Mesenteric fat pad (tissue), 1 donor: ENCODE data around the gene ACAP1. TPM values are rescaled to one million over a fixed set of nuclear protein-coding genes. Genes with fewer than 3 reads are reported as not detected.
"Not testable (repeated sequence)": the region's sequence is repeated elsewhere in the genome, so short reads cannot be mapped to it uniquely, and the experiment has no call there.

Experiments
- DNase-seq: peaks from one replicate; pipeline ENCODE4 v3.0.0-alpha.2; 2020; ENCODE audit warnings: low spot score
- total RNA-seq: library from RNA; stranded (reverse); fragmentation: NEBNext Ultra II Directional; extraction: Animal tissue kit (Norgen Biotek cat#: 25700); gene quantifications from one replicate; pipeline ENCODE4 v1.2.1, GENCODE V29; 2021
- donor health status: DM: yes; HTN: yes; CAD: no.

ACAP1 gene
- total RNA-seq, 1 donor from 2014 or later = 18.8 TPM

DNA sequence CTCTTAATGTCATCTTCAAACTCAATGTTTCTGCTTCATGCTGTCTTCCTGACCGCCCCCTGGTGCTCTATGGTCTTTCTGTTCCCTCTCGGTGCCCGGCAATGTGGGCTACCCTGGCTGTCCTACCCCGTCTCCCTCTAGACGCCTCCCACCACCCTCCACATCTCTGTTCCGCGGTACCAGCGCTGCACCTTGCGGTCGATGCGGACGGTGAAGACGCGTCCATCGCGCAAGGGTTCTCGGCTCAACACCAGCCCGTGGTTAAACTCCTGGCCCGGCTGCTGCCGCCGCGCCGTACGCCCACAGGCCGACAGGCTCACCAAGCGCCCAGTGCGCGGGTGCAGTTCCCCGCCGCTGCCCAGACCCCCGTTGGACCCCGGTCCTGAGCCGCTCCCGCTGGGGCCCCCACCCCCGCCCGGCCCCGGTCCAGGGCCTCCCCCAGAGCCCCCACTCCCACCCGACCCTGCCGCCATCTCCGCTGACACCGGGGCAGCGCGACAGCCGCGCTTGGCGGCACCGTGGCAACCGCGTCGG is 7.4 kb upstream of the ACAP1 start, which contains the start of gene NEURL4:
TSS of gene NEURL4 (minus strand) at position 496 of the 534 bp plus-strand sequence. CDS start at position 473, 23 bp downstream.
- DNase-seq = no peak

GRCh38 chr17:7329374-7329996 is 6.8 kb upstream of the ACAP1 start:
- peak; percentile 98 for DNase-seq

DNA sequence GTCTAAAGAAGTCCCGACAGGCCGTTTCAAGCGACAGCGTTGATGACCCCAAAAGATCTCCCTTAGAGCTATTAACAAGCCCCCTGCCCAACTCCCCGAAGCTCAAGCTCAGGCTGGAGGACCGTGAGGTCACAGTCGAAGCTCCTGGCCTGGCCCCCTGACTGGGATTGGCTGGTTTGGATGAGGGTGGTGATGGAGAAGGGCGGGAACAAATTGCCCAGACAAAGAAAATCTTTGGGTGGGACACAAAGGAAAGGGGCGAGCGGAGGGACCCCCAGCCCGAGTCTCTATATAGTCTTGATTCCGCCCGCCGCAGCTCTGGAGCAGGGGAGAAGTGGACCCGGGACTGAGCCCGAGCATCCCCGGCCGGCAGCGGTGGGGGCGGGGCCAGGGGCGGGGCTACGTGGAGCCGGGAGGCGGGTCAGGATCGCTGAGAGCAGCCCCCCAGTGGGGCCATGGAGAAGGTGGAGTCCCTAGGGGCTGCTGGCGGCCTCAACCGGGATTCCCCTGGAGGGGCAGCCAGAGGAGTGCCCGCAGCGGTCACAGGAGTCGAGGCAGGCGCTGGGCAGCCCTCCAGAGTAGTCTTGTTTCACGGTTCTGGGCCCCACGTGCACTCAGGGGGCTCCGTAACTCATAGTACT is 6.2 kb upstream of the ACAP1 start:
- no peak for DNase-seq

GRCh38 chr17:7330638-7331015 is 5.7 kb upstream of the ACAP1 start:
- no peak for DNase-seq

DNA sequence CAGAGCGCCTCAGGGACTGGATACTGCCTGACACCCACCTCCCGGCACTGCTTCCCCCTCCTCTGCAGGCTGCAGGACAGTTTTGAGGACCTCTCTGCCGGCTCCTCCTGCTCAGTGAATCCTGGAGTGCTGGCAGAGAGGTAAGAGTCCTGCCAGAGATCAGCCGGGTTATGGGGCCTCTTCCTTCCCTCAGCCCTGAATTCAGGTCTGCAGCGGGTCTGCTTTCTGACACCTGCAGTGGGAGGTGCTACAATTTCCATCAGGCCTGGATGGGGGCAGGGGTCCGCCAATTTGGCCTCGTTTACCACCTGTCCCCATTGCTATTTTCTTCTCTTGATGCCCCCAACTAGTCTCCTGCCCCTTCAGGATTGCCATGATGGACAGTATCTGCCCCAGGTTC is 4.2 kb upstream of the ACAP1 start:
- DNase-seq = no peak

DNA sequence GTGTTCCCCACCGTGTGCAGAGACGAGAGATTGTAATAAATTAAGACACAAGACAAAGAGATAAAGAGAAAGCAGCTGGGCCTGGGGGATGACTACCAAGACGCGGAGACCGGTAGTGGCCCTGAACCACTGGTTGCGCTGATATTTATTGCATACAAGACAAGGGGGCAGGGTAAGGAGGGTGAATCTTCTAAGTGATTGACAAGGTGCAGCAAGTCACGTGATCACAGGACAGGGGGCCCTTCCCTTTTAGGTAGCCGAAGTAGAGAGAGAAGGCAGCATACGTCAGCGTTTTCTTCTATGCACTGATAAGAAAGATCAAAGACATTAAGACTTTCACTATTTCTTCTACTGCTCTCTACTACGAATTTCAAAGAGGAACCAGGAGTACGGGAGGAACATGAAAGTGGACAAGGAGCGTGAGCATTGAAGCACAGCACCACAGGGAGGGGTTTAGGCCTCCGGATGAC is 3.7 kb upstream of the ACAP1 start:
- not testable (repeated sequence) for DNase-seq

DNA sequence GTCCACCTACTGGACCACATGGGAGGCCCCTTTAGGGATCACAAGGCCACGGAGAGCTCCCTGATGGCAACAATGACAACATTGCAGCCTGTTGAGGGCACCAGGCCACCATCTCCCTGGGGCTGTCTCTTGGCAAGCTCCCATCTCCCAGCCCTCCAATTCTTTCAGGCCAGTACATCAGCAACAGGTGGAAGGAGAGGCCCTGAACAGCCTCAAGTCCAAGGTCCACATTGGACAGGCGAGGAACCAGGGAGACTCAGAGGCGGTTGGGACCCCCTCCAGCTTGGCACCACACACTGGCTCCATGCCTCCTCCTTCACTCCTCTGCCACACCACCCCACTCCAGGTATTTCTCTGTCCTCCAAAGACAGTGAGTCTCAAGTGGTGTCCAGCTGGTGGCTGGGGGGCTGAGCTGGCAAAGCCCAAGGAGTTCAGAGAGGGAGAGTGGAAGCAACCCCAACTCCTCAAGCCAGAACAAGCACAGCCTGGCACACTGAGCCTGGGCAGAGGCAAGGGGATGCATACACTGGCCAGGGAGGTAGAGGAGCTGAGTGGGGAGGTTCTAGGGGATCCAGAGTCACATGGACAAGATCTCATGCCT is 1.3 kb upstream of the ACAP1 start:
- DNase-seq = no peak

DNA sequence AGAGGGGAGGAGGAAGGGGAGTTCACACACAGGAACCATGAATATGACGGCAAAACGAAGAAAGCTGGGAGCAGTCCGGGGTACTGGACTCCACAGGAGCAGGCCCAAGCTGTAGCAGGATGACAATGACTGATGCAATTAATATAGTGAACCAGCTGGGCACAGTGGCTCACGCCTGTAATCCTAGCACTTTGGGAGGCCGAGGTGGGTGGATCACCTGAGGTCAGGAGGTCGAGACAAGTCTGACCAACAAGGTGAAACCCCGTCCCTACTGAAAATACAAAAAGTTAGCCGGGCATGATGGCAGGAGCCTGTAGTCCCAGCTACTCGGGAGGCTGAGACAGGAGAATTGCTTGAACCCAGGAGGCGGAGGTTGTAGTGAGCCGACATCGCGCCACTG is 564 bp upstream of the ACAP1 start:
- not testable (repeated sequence) for DNase-seq

DNA sequence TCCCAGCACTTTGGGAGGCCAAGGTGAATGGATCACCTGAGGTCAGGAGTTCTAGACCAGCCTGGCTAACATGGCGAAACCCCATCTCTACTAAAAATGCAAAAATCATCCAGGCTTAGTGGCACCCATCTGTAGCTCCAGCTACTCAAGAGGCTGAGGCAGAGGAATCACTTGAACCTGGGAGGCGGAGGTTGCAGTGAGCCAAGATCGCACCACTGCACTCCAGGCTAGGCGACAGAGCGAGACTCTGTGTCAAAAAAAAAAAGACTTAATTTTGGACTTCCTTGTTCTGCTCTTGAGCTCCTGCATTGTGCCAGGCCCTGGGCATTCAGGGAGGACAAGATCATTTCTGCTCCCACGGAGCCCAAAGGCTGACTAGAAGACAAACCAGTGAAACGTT is 1.3 kb downstream of the ACAP1 start:
- DNase-seq = not testable (repeated sequence)

- no peak for DNase-seq
These were observed 3.9 kb downstream of the ACAP1 start for GRCh38 chr17:7340179-7340578.

DNA sequence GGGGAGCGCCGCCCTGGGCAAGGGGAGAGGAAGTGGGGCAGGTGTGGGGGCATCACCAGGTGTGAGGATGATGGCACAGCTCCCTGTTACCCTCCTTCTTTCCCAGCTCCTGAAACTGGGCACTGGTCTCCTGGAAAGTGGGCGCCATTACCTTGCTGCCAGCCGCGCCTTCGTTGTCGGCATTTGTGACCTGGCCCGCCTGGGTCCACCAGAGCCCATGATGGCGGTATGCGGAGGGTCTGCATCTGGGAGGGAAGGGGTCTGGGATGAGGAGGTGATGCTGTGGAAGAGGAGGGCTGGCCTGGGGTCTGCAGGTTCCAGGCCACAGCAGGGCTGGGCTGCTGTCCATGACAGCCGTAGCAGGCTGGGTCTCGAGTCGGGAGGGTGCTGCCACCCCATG is 5.5 kb downstream of the ACAP1 start:
- DNase-seq = no peak

DNA sequence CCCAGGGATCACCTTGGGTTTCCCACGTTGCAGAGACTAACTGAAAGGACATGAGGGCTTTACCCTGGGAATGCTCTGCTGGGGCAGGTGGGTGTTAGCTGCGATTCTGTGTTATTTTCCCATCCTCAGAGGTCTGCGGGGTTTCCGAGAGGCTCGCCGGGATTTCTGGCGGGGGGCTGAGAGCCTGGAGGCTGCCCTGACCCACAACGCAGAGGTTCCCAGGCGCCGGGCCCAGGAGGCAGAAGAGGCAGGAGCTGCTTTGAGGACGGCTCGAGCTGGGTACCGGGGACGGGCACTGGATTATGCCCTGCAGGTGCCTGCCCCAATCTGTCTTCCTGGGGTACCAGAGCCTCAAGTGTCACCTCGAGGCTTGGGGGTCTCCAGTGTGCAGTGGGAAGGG is 6.9 kb downstream of the ACAP1 start:
- no peak for DNase-seq

DNA sequence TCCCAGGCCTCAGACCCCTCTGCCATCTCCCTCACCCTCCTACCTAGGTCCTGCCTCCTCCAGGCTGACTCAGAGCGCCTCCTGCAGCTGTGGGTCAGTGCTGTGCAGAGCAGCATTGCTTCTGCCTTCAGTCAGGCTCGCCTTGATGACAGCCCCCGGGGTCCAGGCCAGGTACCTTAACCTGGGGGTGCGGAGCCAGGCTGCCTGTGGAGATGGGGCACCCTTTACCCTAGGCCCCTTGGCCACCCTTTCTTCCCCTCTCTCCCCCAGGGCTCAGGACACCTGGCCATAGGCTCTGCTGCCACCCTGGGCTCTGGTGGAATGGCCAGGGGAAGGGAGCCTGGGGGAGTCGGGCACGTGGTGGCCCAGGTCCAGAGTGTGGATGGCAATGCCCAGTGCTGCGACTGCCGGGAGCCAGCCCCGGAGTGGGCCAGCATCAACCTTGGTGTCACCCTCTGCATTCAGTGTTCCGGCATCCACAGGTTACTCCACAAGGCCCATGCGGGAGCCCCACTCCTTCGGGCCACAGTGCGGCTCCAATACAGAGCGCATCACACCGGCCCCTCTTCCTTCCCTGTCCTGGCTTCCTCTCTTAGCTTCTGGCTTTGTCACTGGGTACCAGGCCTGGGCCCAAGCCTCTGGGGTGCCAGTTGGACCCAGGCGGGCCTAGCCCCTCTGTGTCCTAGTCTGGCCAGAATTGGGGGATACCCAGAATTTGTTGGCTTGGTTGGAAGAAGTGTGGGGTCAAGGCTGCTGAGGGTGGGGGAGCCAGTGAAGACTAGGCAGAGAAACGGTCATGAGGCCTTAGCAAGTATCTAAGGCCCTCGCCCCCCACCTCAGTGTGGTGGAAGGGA is 10.7 kb downstream of the ACAP1 start:
- no peak for DNase-seq

- no peak for DNase-seq
These were observed 11.5 kb downstream of the ACAP1 start for GRCh38 chr17:7347630-7348477.

DNA sequence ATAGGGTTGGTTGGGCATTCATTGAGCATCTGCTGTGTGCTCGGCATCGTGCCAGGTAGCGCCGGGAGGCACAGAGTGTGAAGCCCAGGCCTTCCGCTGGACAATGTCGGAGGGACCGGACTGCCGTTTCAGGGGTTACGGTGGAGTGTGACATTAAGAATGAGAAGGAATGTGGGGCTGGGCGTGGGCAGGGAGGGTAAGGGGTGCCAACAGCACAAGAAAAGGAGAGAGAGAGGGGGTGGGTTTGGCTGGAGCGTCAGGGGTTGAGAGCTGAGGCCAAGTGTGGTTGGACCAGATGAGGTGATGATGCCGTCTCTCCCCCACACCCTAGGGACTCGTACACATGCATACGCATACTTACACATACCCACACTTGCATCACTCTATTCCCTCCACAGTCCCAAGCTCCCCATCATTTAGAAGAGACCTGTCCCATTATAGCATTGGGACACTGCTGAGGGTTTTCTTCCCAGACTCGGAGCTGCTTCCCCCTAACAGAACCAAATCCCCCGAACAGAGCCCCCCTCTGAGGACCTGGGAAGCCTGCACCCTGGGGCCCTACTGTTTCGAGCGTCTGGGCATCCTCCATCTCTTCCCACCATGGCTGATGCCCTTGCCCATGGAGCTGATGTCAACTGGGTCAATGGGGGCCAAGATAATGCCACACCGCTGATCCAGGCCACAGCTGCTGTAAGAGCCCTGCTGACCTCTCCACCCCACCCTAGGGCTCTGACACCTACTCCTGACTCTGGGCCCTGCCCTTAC is 12.3 kb downstream of the ACAP1 start:
- no peak for DNase-seq

DNA sequence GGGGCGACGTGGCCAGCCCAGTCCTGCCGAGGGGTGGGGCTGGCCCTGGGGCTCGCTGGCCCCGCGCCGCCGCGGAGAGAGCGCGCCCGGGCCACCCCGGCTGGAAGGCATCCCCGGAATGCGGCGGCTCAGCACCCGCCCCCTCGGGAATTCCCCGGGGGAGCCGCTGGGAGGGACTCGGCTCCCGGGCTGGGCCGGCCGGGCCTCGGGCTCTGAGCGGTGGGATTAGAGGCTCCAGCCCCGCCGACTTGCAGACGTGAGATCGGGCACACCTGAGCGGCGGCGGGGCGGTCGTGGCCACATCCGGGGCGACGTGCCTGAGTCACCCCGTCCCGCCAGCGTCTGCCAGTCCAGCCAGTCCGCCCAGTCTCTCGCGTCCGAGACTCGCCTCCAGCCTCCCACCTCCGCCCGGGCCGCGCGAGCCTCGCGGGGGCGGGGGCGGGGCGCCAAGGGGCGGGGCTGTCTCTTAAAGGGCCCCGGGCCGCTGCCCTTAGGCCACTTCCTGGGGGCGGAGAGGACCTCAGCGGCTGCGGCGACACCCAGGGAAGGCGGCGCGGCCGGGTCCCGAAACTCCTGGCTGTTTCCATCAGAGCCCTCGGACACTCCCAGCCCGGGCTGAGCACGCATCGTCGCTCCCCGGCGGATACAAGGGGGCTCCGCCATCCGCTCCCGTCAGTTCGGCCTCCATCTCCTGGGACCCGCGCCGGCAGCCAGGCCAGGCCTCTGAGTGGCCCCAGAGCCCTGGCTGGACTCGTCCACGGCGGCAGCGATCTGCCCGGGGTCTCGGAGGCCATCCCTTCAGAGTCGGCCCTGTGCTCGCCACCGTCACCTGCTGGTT is 15.6 kb downstream of the ACAP1 start, which contains the start of gene KCTD11:
TSS of gene KCTD11 (plus strand) at position 498 of the 838 bp plus-strand sequence.
- DNase-seq = peak; percentile 95

DNA sequence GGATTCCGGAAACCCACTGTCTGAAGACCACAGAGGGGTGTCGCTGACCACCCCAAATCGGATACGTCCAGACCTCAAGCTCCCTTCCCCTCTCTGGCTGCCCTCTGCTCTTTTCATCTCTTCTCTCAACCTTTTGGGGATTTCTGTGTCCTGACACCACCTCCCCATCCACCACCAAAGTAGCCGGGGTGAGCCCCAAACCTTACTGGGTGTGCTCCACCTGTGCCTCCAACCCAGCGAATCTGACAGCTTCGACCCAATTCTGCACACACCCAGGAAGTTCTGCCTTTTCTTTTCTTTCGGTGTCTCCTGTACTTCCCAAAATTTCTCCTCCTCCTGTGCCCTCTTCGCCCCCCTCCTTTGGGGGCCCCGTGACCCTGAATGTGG is 16.2 kb downstream of the ACAP1 start:
- no peak for DNase-seq

- DNase-seq = no peak
These were observed 16.7 kb downstream of the ACAP1 start for GRCh38 chr17:7352910-7353635.
